GM23338 (cell line): ENCODE measurements around the gene CD44. TPM values are rescaled to one million over a fixed set of nuclear protein-coding genes. Genes with fewer than 3 reads are reported as not detected.

Experiments used
- ATAC-seq: fragments of 200-7000 bp; cut with Tn5 transposase; 3 replicates; pipeline ENCODE4 v1.9.1; 2020
- DNase-seq: peaks from one replicate; pipeline ENCODE4 v3.0.0-alpha.2; 2015; ENCODE audit warnings: low spot score
- H2AFZ ChIP-seq: fragments of 200-600 bp; sonication (generic); 2 replicates; pipeline ENCODE4 v1.8.0; 2016; ENCODE audit warnings: antibody characterized with exemption, mild to moderate bottlenecking, moderate library complexity
- H3F3A ChIP-seq: fragments of 200-600 bp; sonication (generic); replicated peaks from 2 replicates; pipeline ENCODE4 v1.8.0; 2017; ENCODE audit warnings: antibody characterized with exemption, mixed run types, low read depth
- H3K27ac ChIP-seq: fragments of 200-600 bp; sonication (generic); 2 replicates; pipeline ENCODE4 v1.6.1; 2016; ENCODE audit warnings: low read depth
- H3K27me3 ChIP-seq: fragments of 200-600 bp; sonication (generic); 2 replicates; pipeline ENCODE4 v1.8.0; 2016; ENCODE audit warnings: mild to moderate bottlenecking, mixed run types, moderate library complexity; ENCODE audit not compliant: insufficient read depth
- H3K36me3 ChIP-seq: fragments of 200-600 bp; sonication (generic); 2 replicates; pipeline ENCODE4 v1.8.0; 2016; ENCODE audit warnings: mild to moderate bottlenecking; ENCODE audit not compliant: insufficient read depth
- H3K4me1 ChIP-seq: fragments of 200-600 bp; sonication (generic); 2 replicates; pipeline ENCODE4 v1.8.0; 2016; ENCODE audit warnings: mild to moderate bottlenecking, moderate library complexity; ENCODE audit not compliant: insufficient read depth
- H3K4me2 ChIP-seq: fragments of 200-600 bp; sonication (generic); 2 replicates; pipeline ENCODE4 v1.7.1; 2017; ENCODE audit warnings: mixed run types
- H3K4me3 ChIP-seq: fragments of 200-600 bp; sonication (generic); 2 replicates; pipeline ENCODE4 v1.6.1; 2016; ENCODE audit warnings: mixed run types
- H3K79me2 ChIP-seq: fragments of 200-600 bp; sonication (generic); replicated peaks from 2 replicates; pipeline ENCODE4 v1.8.0; 2017; ENCODE audit warnings: mild to moderate bottlenecking; ENCODE audit not compliant: insufficient read depth
- H3K9me2 ChIP-seq: fragments of 200-600 bp; sonication (generic); 2 replicates; pipeline ENCODE4 v1.8.0; 2017; ENCODE audit not compliant: insufficient read depth
- H4K20me1 ChIP-seq: fragments of 200-600 bp; sonication (generic); replicated peaks from 2 replicates; pipeline ENCODE4 v1.8.0; 2017; ENCODE audit warnings: mild to moderate bottlenecking; ENCODE audit not compliant: insufficient read depth
- H3K27ac Mint-ChIP-seq: 2 replicates; pipeline ENCODE4 v1.8.0; 2020; ENCODE audit warnings: inconsistent platforms, mild to moderate bottlenecking, moderate library complexity, mixed read lengths
- H3K27me3 Mint-ChIP-seq: 3 replicates; pipeline ENCODE4 v1.8.0; 2022; ENCODE audit warnings: low read depth, mild to moderate bottlenecking, moderate library complexity, mixed read lengths, inconsistent platforms; ENCODE audit not compliant: insufficient read depth, poor library complexity
- H3K36me3 Mint-ChIP-seq: 3 replicates; pipeline ENCODE4 v1.8.0; 2021; ENCODE audit warnings: low read depth, mild to moderate bottlenecking, inconsistent platforms, moderate library complexity, mixed read lengths
- H3K4me1 Mint-ChIP-seq: 3 replicates; pipeline ENCODE4 v1.8.0; 2020; ENCODE audit warnings: mild to moderate bottlenecking, inconsistent platforms, mixed read lengths
- H3K4me3 Mint-ChIP-seq: 3 replicates; pipeline ENCODE4 v1.8.0; 2021; ENCODE audit warnings: moderate library complexity, mild to moderate bottlenecking, inconsistent platforms, mixed read lengths
- H3K9me3 Mint-ChIP-seq: 3 replicates; pipeline ENCODE4 v1.8.0; 2020; ENCODE audit warnings: moderate library complexity, mild to moderate bottlenecking, inconsistent platforms, mixed read lengths
- CREB1 ChIP-seq: fragments of 250-450 bp; sonication (Bioruptor Pico); IDR thresholded peaks from 2 replicates; pipeline ENCODE4 v1.5.0; 2020; ENCODE audit warnings: low read depth, mild to moderate bottlenecking, moderate library complexity
- EZH2 ChIP-seq: fragments of 200-600 bp; sonication (generic); IDR thresholded peaks from one replicate; pipeline ENCODE4 v1.8.0; 2017; ENCODE audit warnings: antibody characterized with exemption, mild to moderate bottlenecking, low read depth; ENCODE audit not compliant: unreplicated experiment
- EZH2phosphoT487 ChIP-seq: fragments of 200-600 bp; sonication (generic); IDR thresholded peaks from one replicate; pipeline ENCODE4 v1.8.1; 2018; ENCODE audit warnings: antibody characterized with exemption; ENCODE audit not compliant: unreplicated experiment
- JUNB ChIP-seq: IDR thresholded peaks from one replicate; pipeline ENCODE4 v1.6.1; 2016; ENCODE audit warnings: antibody characterized with exemption; ENCODE audit not compliant: unreplicated experiment
- NANOG ChIP-seq: IDR thresholded peaks from 2 replicates; pipeline ENCODE4 v1.6.1; 2016; ENCODE audit warnings: antibody characterized with exemption, borderline replicate concordance
- POLR2AphosphoS5 ChIP-seq: IDR thresholded peaks from 2 replicates; pipeline ENCODE4 v1.6.1; 2016; ENCODE audit warnings: antibody characterized with exemption, low read depth
- STAT1 ChIP-seq: IDR thresholded peaks from one replicate; pipeline ENCODE4 v1.6.1; 2016; ENCODE audit warnings: antibody characterized with exemption; ENCODE audit not compliant: unreplicated experiment
- ZNF114 ChIP-seq: fragments of 250-450 bp; sonication (Bioruptor Pico); IDR thresholded peaks from 2 replicates; pipeline ENCODE4 v1.5.0; 2020; ENCODE audit warnings: mild to moderate bottlenecking, moderate library complexity
- ZNF331 ChIP-seq: fragments of 250-450 bp; sonication (Bioruptor Pico); IDR thresholded peaks from 2 replicates; pipeline ENCODE4 v1.5.0; 2020; ENCODE audit warnings: low read depth, mild to moderate bottlenecking, moderate library complexity
- polyA plus RNA-seq: library from polyadenylated mRNA; unstranded; fragments of >200 nt; fragmentation: Nextera tagmentation; extraction: Ambion mirVana; gene quantifications from 2 replicates; pipeline ENCODE4 v1.2.1, GENCODE V29; 2016
- total RNA-seq: library from RNA; depleted of rRNA; stranded (reverse); fragments of >200 nt; shearing (Covaris generic); gene quantifications from 2 replicates; pipeline ENCODE4 v1.2.3, GENCODE V29; 2014
- TF ChIP-seq, protein P1 (sequence below): IDR thresholded peaks from 2 replicates; pipeline ENCODE4 v1.6.1; 2016; ENCODE audit warnings: antibody characterized with exemption
- TF ChIP-seq, protein P2 (sequence below): fragments of 250-450 bp; sonication (Bioruptor Pico); IDR thresholded peaks from 2 replicates; pipeline ENCODE4 v1.5.0; 2020; ENCODE audit warnings: mild to moderate bottlenecking, moderate library complexity
- TF ChIP-seq, protein P3 (sequence below), 2 experiments: fragments of 200-600 bp in 1 of 2; sonication (generic) in 1 of 2; conservative IDR thresholded peaks; 2 replicates each; pipeline versions ENCODE4 v1.5.1 to v1.6.1; 2016 to 2017; ENCODE audit warnings: antibody characterized with exemption in 2 of 2, low read depth in 2 of 2, mild to moderate bottlenecking in 2 of 2, moderate library complexity in 1 of 2
- TF ChIP-seq, protein P4 (sequence below): IDR thresholded peaks from one replicate; pipeline ENCODE4 v1.6.1; 2018; ENCODE audit warnings: antibody characterized with exemption; ENCODE audit not compliant: unreplicated experiment

CD44 gene
- total and polyA plus RNA-seq, 2 experiments from 2014 or later = 4.0 to 10.1 TPM

DNA sequence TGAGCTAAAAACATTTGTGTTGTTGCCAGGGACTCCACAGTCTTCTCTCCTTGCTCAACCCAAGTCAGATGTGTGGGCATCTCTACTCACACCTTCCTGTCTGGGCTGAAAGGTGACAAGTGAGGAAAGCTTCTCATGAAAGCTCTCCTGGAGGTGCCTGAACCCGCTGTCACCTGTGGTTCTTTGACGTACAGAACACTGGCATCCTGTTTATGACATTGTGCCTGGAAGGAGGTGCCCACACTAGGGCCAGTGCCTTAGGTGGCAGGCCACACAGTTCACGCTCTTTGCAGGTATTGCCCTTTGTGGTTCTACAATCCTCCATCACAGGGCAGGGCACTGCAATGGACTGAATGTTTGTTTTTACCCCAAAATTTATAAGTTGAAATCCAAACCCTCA is 108.5 kb downstream of the CD44 start:
- no peak overlapping the region for H3K27ac ChIP-seq
- Mint-ChIP-seq H3K9me3 (no peaks in the 10 kb centered on the region), H3K27ac (no peak overlapping the region), H3K27me3 (peaks cover 1% of the 10 kb centered on the region), H3K4me1 (no peaks in the 10 kb centered on the region), H3K4me3 (no peak overlapping the region), H3K36me3 (no peaks in the 10 kb centered on the region)
- DNase-seq (no peak), ATAC-seq (no peak)
- H4K20me1 ChIP-seq = no peaks in the 10 kb centered on the region
- no peaks in the 10 kb centered on the region for H3K9me2 ChIP-seq
- H3K4me1 ChIP-seq = no peaks in the 10 kb centered on the region
- no peaks in the 10 kb centered on the region for H3K36me3 ChIP-seq
- no peaks in the 10 kb centered on the region for H3K27me3 ChIP-seq
- no peak overlapping the region for H3K4me2 ChIP-seq
- H3K79me2 ChIP-seq = no peaks in the 10 kb centered on the region
- H2AFZ ChIP-seq = no peak overlapping the region
- no peaks in the 10 kb centered on the region for H3F3A ChIP-seq
- no peak overlapping the region for H3K4me3 ChIP-seq
- TF ChIP-seq STAT1 (no peak), ZNF331 (CRISPR knock-in tag) (no peak), JUNB (no peak), EZH2 (no peak), EZH2phosphoT487 (no peak), POLR2AphosphoS5 (no peak), NANOG (no peak), ZNF114 (CRISPR knock-in tag) (no peak), CREB1 (CRISPR knock-in tag) (no peak)
- TF ChIP-seq, protein P1, sequence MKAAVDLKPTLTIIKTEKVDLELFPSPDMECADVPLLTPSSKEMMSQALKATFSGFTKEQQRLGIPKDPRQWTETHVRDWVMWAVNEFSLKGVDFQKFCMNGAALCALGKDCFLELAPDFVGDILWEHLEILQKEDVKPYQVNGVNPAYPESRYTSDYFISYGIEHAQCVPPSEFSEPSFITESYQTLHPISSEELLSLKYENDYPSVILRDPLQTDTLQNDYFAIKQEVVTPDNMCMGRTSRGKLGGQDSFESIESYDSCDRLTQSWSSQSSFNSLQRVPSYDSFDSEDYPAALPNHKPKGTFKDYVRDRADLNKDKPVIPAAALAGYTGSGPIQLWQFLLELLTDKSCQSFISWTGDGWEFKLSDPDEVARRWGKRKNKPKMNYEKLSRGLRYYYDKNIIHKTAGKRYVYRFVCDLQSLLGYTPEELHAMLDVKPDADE = no peak
- TF ChIP-seq, protein P2, sequence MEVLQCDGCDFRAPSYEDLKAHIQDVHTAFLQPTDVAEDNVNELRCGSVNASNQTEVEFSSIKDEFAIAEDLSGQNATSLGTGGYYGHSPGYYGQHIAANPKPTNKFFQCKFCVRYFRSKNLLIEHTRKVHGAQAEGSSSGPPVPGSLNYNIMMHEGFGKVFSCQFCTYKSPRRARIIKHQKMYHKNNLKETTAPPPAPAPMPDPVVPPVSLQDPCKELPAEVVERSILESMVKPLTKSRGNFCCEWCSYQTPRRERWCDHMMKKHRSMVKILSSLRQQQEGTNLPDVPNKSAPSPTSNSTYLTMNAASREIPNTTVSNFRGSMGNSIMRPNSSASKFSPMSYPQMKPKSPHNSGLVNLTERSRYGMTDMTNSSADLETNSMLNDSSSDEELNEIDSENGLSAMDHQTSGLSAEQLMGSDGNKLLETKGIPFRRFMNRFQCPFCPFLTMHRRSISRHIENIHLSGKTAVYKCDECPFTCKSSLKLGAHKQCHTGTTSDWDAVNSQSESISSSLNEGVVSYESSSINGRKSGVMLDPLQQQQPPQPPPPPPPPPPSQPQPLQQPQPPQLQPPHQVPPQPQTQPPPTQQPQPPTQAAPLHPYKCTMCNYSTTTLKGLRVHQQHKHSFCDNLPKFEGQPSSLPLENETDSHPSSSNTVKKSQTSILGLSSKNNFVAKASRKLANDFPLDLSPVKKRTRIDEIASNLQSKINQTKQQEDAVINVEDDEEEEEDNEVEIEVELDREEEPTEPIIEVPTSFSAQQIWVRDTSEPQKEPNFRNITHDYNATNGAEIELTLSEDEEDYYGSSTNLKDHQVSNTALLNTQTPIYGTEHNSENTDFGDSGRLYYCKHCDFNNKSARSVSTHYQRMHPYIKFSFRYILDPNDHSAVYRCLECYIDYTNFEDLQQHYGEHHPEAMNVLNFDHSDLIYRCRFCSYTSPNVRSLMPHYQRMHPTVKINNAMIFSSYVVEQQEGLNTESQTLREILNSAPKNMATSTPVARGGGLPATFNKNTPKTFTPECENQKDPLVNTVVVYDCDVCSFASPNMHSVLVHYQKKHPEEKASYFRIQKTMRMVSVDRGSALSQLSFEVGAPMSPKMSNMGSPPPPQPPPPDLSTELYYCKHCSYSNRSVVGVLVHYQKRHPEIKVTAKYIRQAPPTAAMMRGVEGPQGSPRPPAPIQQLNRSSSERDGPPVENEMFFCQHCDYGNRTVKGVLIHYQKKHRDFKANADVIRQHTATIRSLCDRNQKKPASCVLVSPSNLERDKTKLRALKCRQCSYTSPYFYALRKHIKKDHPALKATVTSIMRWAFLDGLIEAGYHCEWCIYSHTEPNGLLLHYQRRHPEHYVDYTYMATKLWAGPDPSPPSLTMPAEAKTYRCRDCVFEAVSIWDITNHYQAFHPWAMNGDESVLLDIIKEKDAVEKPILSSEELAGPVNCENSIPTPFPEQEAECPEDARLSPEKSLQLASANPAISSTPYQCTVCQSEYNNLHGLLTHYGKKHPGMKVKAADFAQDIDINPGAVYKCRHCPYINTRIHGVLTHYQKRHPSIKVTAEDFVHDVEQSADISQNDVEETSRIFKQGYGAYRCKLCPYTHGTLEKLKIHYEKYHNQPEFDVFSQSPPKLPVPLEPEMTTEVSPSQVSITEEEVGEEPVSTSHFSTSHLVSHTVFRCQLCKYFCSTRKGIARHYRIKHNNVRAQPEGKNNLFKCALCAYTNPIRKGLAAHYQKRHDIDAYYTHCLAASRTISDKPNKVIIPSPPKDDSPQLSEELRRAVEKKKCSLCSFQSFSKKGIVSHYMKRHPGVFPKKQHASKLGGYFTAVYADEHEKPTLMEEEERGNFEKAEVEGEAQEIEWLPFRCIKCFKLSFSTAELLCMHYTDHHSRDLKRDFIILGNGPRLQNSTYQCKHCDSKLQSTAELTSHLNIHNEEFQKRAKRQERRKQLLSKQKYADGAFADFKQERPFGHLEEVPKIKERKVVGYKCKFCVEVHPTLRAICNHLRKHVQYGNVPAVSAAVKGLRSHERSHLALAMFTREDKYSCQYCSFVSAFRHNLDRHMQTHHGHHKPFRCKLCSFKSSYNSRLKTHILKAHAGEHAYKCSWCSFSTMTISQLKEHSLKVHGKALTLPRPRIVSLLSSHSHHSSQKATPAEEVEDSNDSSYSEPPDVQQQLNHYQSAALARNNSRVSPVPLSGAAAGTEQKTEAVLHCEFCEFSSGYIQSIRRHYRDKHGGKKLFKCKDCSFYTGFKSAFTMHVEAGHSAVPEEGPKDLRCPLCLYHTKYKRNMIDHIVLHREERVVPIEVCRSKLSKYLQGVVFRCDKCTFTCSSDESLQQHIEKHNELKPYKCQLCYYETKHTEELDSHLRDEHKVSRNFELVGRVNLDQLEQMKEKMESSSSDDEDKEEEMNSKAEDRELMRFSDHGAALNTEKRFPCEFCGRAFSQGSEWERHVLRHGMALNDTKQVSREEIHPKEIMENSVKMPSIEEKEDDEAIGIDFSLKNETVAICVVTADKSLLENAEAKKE = no peak
- TF ChIP-seq, protein P3, sequence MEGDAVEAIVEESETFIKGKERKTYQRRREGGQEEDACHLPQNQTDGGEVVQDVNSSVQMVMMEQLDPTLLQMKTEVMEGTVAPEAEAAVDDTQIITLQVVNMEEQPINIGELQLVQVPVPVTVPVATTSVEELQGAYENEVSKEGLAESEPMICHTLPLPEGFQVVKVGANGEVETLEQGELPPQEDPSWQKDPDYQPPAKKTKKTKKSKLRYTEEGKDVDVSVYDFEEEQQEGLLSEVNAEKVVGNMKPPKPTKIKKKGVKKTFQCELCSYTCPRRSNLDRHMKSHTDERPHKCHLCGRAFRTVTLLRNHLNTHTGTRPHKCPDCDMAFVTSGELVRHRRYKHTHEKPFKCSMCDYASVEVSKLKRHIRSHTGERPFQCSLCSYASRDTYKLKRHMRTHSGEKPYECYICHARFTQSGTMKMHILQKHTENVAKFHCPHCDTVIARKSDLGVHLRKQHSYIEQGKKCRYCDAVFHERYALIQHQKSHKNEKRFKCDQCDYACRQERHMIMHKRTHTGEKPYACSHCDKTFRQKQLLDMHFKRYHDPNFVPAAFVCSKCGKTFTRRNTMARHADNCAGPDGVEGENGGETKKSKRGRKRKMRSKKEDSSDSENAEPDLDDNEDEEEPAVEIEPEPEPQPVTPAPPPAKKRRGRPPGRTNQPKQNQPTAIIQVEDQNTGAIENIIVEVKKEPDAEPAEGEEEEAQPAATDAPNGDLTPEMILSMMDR (conservative IDR thresholded peaks at IDR 0.05; ENCODE audit: low read depth in 2 of 2) = no peak
- TF ChIP-seq, protein P4, sequence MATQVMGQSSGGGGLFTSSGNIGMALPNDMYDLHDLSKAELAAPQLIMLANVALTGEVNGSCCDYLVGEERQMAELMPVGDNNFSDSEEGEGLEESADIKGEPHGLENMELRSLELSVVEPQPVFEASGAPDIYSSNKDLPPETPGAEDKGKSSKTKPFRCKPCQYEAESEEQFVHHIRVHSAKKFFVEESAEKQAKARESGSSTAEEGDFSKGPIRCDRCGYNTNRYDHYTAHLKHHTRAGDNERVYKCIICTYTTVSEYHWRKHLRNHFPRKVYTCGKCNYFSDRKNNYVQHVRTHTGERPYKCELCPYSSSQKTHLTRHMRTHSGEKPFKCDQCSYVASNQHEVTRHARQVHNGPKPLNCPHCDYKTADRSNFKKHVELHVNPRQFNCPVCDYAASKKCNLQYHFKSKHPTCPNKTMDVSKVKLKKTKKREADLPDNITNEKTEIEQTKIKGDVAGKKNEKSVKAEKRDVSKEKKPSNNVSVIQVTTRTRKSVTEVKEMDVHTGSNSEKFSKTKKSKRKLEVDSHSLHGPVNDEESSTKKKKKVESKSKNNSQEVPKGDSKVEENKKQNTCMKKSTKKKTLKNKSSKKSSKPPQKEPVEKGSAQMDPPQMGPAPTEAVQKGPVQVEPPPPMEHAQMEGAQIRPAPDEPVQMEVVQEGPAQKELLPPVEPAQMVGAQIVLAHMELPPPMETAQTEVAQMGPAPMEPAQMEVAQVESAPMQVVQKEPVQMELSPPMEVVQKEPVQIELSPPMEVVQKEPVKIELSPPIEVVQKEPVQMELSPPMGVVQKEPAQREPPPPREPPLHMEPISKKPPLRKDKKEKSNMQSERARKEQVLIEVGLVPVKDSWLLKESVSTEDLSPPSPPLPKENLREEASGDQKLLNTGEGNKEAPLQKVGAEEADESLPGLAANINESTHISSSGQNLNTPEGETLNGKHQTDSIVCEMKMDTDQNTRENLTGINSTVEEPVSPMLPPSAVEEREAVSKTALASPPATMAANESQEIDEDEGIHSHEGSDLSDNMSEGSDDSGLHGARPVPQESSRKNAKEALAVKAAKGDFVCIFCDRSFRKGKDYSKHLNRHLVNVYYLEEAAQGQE = no peak
